ENCODE data around the gene PIEZO1.

The PIEZO1 gene

GRCh38 chr16:88742896-88743605 is 42.0 kb downstream of the PIEZO1 start:
- in situ Hi-C loops (cut with MboI; ENCODE audit: low pct_unique_long_range_greater_than_20kb, low sequenced_read_pairs), result no loop called here
- no peak for DNase-seq

- in situ Hi-C loops (cut with MboI; ENCODE audit: low pct_unique_long_range_greater_than_20kb, low sequenced_read_pairs), result no loop called here
- no peak for DNase-seq
Measured at GRCh38 chr16:88741368-88741767, 43.7 kb downstream of the PIEZO1 start.

- in situ Hi-C loops (cut with MboI; ENCODE audit: low pct_unique_long_range_greater_than_20kb, low sequenced_read_pairs), result no loop called here
- no peak for DNase-seq
Measured at GRCh38 chr16:88740727-88741055, 44.3 kb downstream of the PIEZO1 start.

- in situ Hi-C loops (cut with MboI; ENCODE audit: low pct_unique_long_range_greater_than_20kb, low sequenced_read_pairs), result no loop called here
Measured at GRCh38 chr16:88739977-88740726, 44.9 kb downstream of the PIEZO1 start.

GRCh38 chr16:88739139-88739976 is 45.7 kb downstream of the PIEZO1 start:
- no peak for DNase-seq
- in situ Hi-C loops (cut with MboI; ENCODE audit: low pct_unique_long_range_greater_than_20kb, low sequenced_read_pairs), result no loop called here

More at GRCh38 chr16:88739977-88740726, 44.9 kb downstream of the PIEZO1 start:
- no peak for DNase-seq

- in situ Hi-C loops (cut with MboI; ENCODE audit: low pct_unique_long_range_greater_than_20kb, low sequenced_read_pairs), result no loop called here
- DNase-seq, result no peak
Measured at GRCh38 chr16:88738151-88739084, 46.6 kb downstream of the PIEZO1 start.

GRCh38 chr16:88737298-88738150 is 47.5 kb downstream of the PIEZO1 start:
- in situ Hi-C loops (cut with MboI; ENCODE audit: low pct_unique_long_range_greater_than_20kb, low sequenced_read_pairs), result no loop called here
- peak; percentile 73 for DNase-seq

GRCh38 chr16:88736496-88736895 is 48.5 kb downstream of the PIEZO1 start:
- in situ Hi-C loops (cut with MboI; ENCODE audit: low pct_unique_long_range_greater_than_20kb, low sequenced_read_pairs), result no loop called here
- DNase-seq, result no peak

- no peak for DNase-seq
- in situ Hi-C loops (cut with MboI; ENCODE audit: low pct_unique_long_range_greater_than_20kb, low sequenced_read_pairs), result no loop called here
Measured at GRCh38 chr16:88736088-88736487, 48.9 kb downstream of the PIEZO1 start.

- no peak for DNase-seq
- in situ Hi-C loops (cut with MboI; ENCODE audit: low pct_unique_long_range_greater_than_20kb, low sequenced_read_pairs), result no loop called here
Measured at GRCh38 chr16:88735616-88736015, 49.4 kb downstream of the PIEZO1 start.

- DNase-seq, result no peak
- in situ Hi-C loops (cut with MboI; ENCODE audit: low pct_unique_long_range_greater_than_20kb, low sequenced_read_pairs), result no loop called here
Measured at GRCh38 chr16:88735121-88735520, 49.9 kb downstream of the PIEZO1 start.

- DNase-seq, result no peak
- in situ Hi-C loops (cut with MboI; ENCODE audit: low pct_unique_long_range_greater_than_20kb, low sequenced_read_pairs), result no loop called here
Measured at GRCh38 chr16:88734361-88734728, 50.7 kb downstream of the PIEZO1 start.

- in situ Hi-C loops (cut with MboI; ENCODE audit: low pct_unique_long_range_greater_than_20kb, low sequenced_read_pairs), result no loop called here
- no peak for DNase-seq
Measured at GRCh38 chr16:88733630-88734360, 51.2 kb downstream of the PIEZO1 start.

- no peak for DNase-seq
- in situ Hi-C loops (cut with MboI; ENCODE audit: low pct_unique_long_range_greater_than_20kb, low sequenced_read_pairs), result no loop called here
Measured at GRCh38 chr16:88732961-88733294, 52.1 kb downstream of the PIEZO1 start.

GRCh38 chr16:88732172-88732960 is 52.7 kb downstream of the PIEZO1 start:
- DNase-seq, result no peak
- in situ Hi-C loops (cut with MboI; ENCODE audit: low pct_unique_long_range_greater_than_20kb, low sequenced_read_pairs), result no loop called here

- DNase-seq, result no peak
- in situ Hi-C loops (cut with MboI; ENCODE audit: low pct_unique_long_range_greater_than_20kb, low sequenced_read_pairs), result no loop called here
Measured at GRCh38 chr16:88731699-88732098, 53.3 kb downstream of the PIEZO1 start.

Measured in KBM-7 (cell line).